GM12892 (cell line): ENCODE results near the gene PEX10.

ENCODE experiments used
- DNase-seq: peaks from one replicate; pipeline ENCODE4 v3.0.0; 2011; ENCODE audit not compliant: insufficient read length
- FAIRE-seq: peaks from 2 replicates; lab custom pipeline; 2011; peaks lifted over from hg19 to GRCh38; lab: Jason Lieb, UNC
- POLR2A ChIP-seq: IDR thresholded peaks from 2 replicates; pipeline ENCODE4 v1.6.1; 2011; ENCODE audit warnings: low read depth, low read length, control low read depth
- POLR2AphosphoS5 ChIP-seq: IDR thresholded peaks from 2 replicates; pipeline ENCODE4 v1.6.1; 2011; ENCODE audit warnings: low read depth, low read length, control low read depth
- TAF1 ChIP-seq: IDR thresholded peaks from 2 replicates; pipeline ENCODE4 v1.6.1; 2011; ENCODE audit warnings: low read depth, mild to moderate bottlenecking, control low read depth, low read length, borderline replicate concordance

PEX10 gene

GRCh38 chr1:2399890-2400575 is 12.3 kb downstream of the PEX10 start:
- DNase-seq (no peak), FAIRE-seq (no peak)
- TF ChIP-seq TAF1, result no peak
- TF ChIP-seq POLR2A, result no peak
- TF ChIP-seq POLR2AphosphoS5, result no peak

- TF ChIP-seq POLR2A (no peak), TAF1 (no peak), POLR2AphosphoS5 (no peak)
- FAIRE-seq (no peak), DNase-seq (no peak)
Observed at GRCh38 chr1:2398871-2399270, 13.5 kb downstream of the PEX10 start.

GRCh38 chr1:2397007-2397679 is 15.2 kb downstream of the PEX10 start:
- no peak for FAIRE-seq
- no peak for TF ChIP-seq TAF1
- no peak for TF ChIP-seq POLR2A
- 0 out of 2 replicates have a peak, but pooled peaks have one; percentile 5 for TF ChIP-seq POLR2AphosphoS5

GRCh38 chr1:2396476-2396875 is 15.9 kb downstream of the PEX10 start:
- TF ChIP-seq POLR2AphosphoS5 (no peak), POLR2A (no peak), TAF1 (no peak)
- no peak for DNase-seq
- FAIRE-seq, result no peak

More at GRCh38 chr1:2397007-2397679, 15.2 kb downstream of the PEX10 start:
- no peak for DNase-seq

GRCh38 chr1:2396059-2396458 is 16.3 kb downstream of the PEX10 start:
- FAIRE-seq (no peak), DNase-seq (no peak)
- TF ChIP-seq POLR2A, result no peak
- TF ChIP-seq TAF1, result no peak
- TF ChIP-seq POLR2AphosphoS5, result no peak; the same call in 1 of the 2 replicates

- DNase-seq (no peak), FAIRE-seq (no peak)
- no peak for TF ChIP-seq TAF1
- peak; percentile 26; the same call in 1 of the 2 replicates for TF ChIP-seq POLR2AphosphoS5
Observed at GRCh38 chr1:2395245-2395644, 17.1 kb downstream of the PEX10 start.

GRCh38 chr1:2394761-2395160 is 17.6 kb downstream of the PEX10 start:
- TF ChIP-seq POLR2AphosphoS5, result 0 out of 2 replicates have a peak, but pooled peaks have one; percentile 12
- TF ChIP-seq TAF1, result no peak
- TF ChIP-seq POLR2A, result no peak
- FAIRE-seq (no peak), DNase-seq (no peak)

GRCh38 chr1:2394220-2394619 is 18.1 kb downstream of the PEX10 start:
- TF ChIP-seq POLR2AphosphoS5 (0 out of 2 replicates have a peak, but pooled peaks have one; percentile 36), POLR2A (no peak; the same call in 1 of the 2 replicates)
- FAIRE-seq, result no peak

GRCh38 chr1:2393471-2393877 is 18.9 kb downstream of the PEX10 start:
- TF ChIP-seq POLR2A, result no peak
- TF ChIP-seq TAF1, result no peak
- TF ChIP-seq POLR2AphosphoS5, result no peak
- DNase-seq (no peak), FAIRE-seq (no peak)

More at GRCh38 chr1:2394220-2394619, 18.1 kb downstream of the PEX10 start:
- no peak for DNase-seq

GRCh38 chr1:2392686-2393085 is 19.7 kb downstream of the PEX10 start:
- FAIRE-seq (peak; percentile 42), DNase-seq (no peak)

GRCh38 chr1:2391931-2392509 is 20.3 kb downstream of the PEX10 start:
- DNase-seq (no peak), FAIRE-seq (peak; percentile 58)
- TF ChIP-seq POLR2AphosphoS5 (no peak), POLR2A (no peak), TAF1 (no peak)

More at GRCh38 chr1:2392686-2393085, 19.7 kb downstream of the PEX10 start:
- no peak for TF ChIP-seq POLR2AphosphoS5
